HPDE6-E6E7 (cell line): ENCODE measurements around the gene DUSP11.
A peak's percentile ranks its signal among the peaks of the same experiment; 100 is the strongest.
"Not testable (repeated sequence)": the region's sequence is repeated elsewhere in the genome, so short reads cannot be mapped to it uniquely, and the experiment has no call there.

Experiments
- DNase-seq: peaks from one replicate; pipeline ENCODE4 v3.0.0; 2011; ENCODE audit warnings: missing footprints; ENCODE audit errors: extremely low spot score

Gene DUSP11

GRCh38 chr2:73772819-73773218, 7.1 kb downstream of the DUSP11 start:
- no peak for DNase-seq

GRCh38 chr2:73770725-73771124, 9.2 kb downstream of the DUSP11 start:
- no peak for DNase-seq

- DNase-seq, result no peak
These were observed 12.9 kb downstream of the DUSP11 start for GRCh38 chr2:73766994-73767393.

GRCh38 chr2:73766349-73766748, 13.6 kb downstream of the DUSP11 start:
- no peak for DNase-seq

- no peak for DNase-seq
These were observed 15.0 kb downstream of the DUSP11 start for GRCh38 chr2:73764945-73765344.

- no peak for DNase-seq
These were observed 17.3 kb downstream of the DUSP11 start for GRCh38 chr2:73762571-73762970.

- DNase-seq, result no peak
These were observed 20.0 kb downstream of the DUSP11 start for GRCh38 chr2:73759904-73760303.

GRCh38 chr2:73759285-73759764, 20.6 kb downstream of the DUSP11 start:
- DNase-seq, result no peak

- not testable (repeated sequence) for DNase-seq
These were observed 25.6 kb downstream of the DUSP11 start for GRCh38 chr2:73754332-73754731.

- DNase-seq, result no peak
These were observed 30.6 kb downstream of the DUSP11 start for GRCh38 chr2:73749314-73749713.

- no peak for DNase-seq
These were observed 33.1 kb downstream of the DUSP11 start for GRCh38 chr2:73746877-73747208.

GRCh38 chr2:73746015-73746876, 33.7 kb downstream of the DUSP11 start:
- DNase-seq, result no peak

- DNase-seq, result no peak
These were observed 39.1 kb downstream of the DUSP11 start for GRCh38 chr2:73740767-73741166.

GRCh38 chr2:73739101-73739500, 40.8 kb downstream of the DUSP11 start:
- DNase-seq, result no peak

- DNase-seq, result peak; percentile 97
These were observed 42.8 kb downstream of the DUSP11 start, which contains the start of gene TPRKB for GRCh38 chr2:73736855-73737779. TPRKB (minus strand) TSS chr2:73737345; CDS start chr2:73734569, 2,776 bp downstream.

GRCh38 chr2:73736378-73736777, 43.5 kb downstream of the DUSP11 start:
- DNase-seq, result no peak

GRCh38 chr2:73730810-73731209, 49.1 kb downstream of the DUSP11 start:
- no peak for DNase-seq

- no peak for DNase-seq
These were observed 51.2 kb downstream of the DUSP11 start for GRCh38 chr2:73728711-73729110.

- no peak for DNase-seq
These were observed 51.9 kb downstream of the DUSP11 start for GRCh38 chr2:73728043-73728442.

- DNase-seq, result not testable (repeated sequence)
These were observed 53.2 kb downstream of the DUSP11 start for GRCh38 chr2:73726657-73727056.

GRCh38 chr2:73718851-73719621, 60.9 kb downstream of the DUSP11 start:
- no peak for DNase-seq

GRCh38 chr2:73718421-73718820, 61.5 kb downstream of the DUSP11 start:
- DNase-seq, result no peak
